GM12892 (cell line): ENCODE results near the gene ITFG1.
"Not testable (repeated sequence)": the region's sequence is repeated elsewhere in the genome, so short reads cannot be mapped to it uniquely, and the experiment has no call there.

Experiments
- DNase-seq: peaks from one replicate; pipeline ENCODE4 v3.0.0; 2011; ENCODE audit not compliant: insufficient read length
- FAIRE-seq: peaks from 2 replicates; lab custom pipeline; 2011; peaks lifted over from hg19 to GRCh38; lab: Jason Lieb, UNC
- POLR2A ChIP-seq: IDR thresholded peaks from 2 replicates; pipeline ENCODE4 v1.6.1; 2011; ENCODE audit warnings: low read depth, low read length, control low read depth
- POLR2AphosphoS5 ChIP-seq: IDR thresholded peaks from 2 replicates; pipeline ENCODE4 v1.6.1; 2011; ENCODE audit warnings: low read depth, low read length, control low read depth
- TAF1 ChIP-seq: IDR thresholded peaks from 2 replicates; pipeline ENCODE4 v1.6.1; 2011; ENCODE audit warnings: low read depth, mild to moderate bottlenecking, control low read depth, low read length, borderline replicate concordance

ITFG1 gene

DNA sequence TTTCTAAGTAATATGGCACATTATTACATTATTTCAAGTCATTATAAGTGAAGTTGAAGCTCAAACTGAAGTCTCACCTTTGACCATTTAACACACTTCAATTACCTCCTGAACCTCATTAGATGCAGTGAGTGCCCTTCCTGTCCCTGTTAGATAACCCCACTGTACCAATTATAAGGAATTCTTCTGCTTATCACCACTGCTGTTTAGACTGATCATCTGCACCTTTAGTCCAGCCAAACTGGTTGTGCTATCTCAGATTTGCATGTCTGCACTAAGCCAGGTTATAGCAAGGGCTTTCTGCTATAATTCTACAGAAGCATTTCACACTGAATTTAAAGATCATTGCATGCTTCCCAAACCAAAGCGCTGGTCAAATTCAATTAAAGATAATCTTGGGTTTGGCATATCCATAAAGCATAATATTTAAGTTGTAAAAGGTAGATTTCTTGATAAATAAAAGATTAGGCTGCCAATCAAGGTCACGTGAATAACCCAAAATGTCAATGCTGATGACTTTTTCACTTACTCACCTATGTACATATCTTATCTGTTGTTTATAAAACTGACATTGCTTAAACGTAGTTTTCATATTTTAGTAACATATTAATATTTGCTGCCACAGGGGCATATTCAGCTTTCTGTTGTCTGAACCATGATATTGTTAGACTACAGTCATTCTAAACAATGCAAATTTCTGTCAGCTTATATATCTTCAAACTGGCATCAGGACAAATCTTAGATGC, 11.9 kb downstream of the ITFG1 start:
- TF ChIP-seq POLR2AphosphoS5 (no peak), POLR2A (no peak), TAF1 (no peak)
- FAIRE-seq (no peak), DNase-seq (no peak)

DNA sequence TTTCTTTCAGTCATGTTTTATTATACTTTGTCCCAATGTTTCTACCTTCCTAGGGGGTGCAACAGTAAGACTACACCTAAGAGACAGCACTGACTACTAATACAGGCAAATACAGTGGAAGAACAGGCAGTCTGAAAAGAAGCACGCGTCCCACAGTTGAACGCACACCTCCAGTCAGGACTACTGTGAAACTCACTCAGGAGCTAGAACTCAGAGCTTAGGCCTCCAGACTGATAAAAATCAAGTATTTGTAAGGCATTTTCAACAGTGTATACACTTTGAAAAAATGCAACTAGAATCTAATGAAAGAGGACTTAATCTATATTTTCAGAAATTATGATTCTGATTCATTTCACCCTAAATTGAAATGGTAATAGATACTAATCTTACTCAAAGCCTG, 14.4 kb downstream of the ITFG1 start:
- DNase-seq, result no peak
- FAIRE-seq, result no peak

DNA sequence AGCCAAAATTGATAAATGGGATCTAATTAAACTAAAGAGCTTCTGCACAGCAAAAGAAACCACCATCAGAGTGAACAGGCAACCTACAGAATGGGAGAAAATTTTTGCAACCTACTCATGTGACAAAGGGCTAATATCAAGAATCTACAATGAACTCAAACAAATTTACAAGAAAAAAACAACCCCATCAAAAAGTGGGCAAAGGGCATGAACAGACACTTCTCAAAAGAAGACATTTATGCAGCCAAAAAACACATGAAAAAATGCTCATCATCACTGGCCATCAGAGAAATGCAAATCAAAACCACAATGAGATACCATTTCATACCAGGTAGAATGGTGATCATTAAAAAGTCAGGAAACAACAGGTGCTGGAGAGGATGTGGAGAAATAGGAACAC, 18.0 kb downstream of the ITFG1 start:
- FAIRE-seq, DNase-seq: not testable (repeated sequence)

More for the DNA sequence above, 14.4 kb downstream of the ITFG1 start:
- TF ChIP-seq TAF1 (no peak), POLR2A (no peak), POLR2AphosphoS5 (no peak)

DNA sequence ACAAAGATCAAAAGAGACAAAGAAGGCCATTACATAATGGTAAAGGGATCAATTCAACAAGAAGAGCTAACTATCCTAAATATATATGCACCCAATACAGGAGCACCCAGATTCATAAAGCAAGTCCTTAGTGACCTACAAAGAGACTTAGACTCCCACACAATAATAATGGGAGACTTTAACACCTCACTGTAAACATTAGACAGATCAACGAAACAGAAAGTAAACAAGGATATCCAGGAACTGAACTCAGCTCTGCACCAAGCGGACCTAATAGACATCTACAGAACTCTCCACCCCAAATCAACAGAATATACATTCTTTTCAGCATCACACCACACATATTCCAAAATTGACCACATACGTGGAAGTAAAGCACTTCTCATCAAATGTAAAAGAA, 20.8 kb downstream of the ITFG1 start:
- DNase-seq, FAIRE-seq: not testable (repeated sequence)

DNA sequence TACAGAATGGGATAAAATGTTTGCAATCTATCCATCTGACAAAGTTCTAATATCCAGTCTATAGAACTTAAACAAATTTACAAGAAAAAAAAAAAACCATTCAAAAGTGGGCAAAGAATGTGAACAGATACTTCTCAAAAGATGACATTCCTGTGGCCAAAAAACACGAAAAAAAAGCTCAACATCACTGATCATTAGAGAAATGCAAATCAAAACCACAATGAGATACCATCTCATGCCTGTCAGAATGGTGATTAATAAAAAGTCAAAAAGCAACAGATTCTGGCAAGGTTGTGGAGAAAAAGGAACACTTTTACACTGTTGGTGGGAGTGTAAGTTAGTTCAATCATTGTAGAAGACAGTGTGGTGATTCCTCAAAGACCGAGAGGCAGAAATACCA, 26.6 kb downstream of the ITFG1 start:
- DNase-seq, FAIRE-seq: not testable (repeated sequence)

DNA sequence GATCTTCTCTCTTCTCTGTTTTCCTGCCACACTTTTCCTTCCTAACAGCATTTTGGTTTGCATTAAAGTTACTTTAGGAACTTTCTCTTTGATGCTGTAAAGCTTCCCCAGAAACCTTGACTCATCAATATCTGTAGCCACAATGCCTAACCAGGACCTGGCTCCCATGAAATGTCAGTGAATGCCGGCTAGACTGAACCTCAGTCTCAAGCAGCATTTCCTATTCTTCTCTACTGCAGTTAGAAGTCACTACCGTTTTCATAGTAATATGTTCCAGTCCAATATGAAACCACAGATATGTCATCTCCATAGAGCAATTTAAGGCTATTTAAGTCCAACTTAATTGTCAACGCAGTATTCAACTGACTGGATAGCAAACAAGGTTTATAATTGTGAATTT, 28.9 kb downstream of the ITFG1 start:
- DNase-seq (no peak), FAIRE-seq (peak; percentile 17)
- TF ChIP-seq POLR2A (no peak), TAF1 (no peak), POLR2AphosphoS5 (no peak)

DNA sequence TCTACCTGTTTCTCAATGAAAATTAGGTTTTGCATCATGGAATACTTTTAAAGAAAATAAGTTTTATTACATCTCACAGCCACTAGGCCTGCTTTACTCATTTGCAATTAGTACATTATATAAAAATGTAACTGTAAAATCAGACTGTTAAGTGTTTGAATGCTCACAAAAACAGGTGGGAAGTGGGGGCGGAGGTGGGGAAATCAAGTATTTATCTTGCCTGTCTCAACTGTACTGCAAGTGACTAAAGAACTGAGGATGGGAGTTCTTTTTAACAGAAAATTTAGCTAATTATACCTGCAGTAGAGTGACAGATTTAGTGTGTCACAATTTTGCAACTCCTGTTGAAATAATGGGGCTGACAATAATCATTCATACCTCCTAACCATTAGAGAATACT, 34.1 kb downstream of the ITFG1 start:
- TF ChIP-seq POLR2A, result no peak
- no peak for TF ChIP-seq TAF1
- no peak for TF ChIP-seq POLR2AphosphoS5
- no peak for FAIRE-seq
- no peak for DNase-seq

DNA sequence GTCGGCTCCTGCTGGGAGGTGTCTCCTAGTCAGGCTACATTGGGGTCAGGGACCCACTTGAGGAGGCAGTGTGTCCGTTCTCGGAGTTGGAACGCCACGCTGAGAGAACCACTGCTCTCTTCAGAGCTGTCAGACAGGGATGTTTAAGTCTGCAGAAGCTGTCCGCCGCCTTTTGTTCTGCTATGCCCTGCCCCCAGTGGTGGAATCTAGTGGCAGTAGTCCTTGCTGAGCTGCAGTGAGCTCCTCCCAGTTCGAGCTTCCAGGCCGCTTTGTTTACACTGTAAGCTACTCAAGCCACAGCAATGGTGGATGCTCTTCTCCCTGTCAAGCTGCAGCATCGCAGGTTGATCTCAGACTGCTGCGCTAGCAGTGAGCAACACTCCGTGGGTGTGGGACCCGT, 36.0 kb downstream of the ITFG1 start:
- TF ChIP-seq TAF1, result no peak
- no peak for TF ChIP-seq POLR2A
- no peak for TF ChIP-seq POLR2AphosphoS5
- FAIRE-seq (no peak), DNase-seq (no peak)

DNA sequence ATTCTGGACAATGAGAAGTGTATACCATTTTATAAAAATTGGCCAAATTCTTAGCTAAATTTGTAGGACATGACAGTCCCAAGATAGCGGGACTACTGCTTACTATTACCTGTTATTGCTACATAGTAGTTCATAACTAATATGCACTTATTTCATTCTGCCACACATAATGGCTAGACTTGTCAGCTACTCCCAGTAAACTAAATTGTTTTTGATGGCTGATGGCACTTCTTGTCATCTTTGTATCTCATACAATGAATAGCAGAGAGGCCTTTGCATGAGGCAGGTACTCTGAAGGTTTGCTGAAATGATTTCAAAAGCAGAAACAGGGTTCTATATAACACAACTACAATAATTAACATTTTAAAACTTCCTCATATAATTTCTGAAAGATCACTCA, 44.0 kb downstream of the ITFG1 start:
- TF ChIP-seq POLR2AphosphoS5 (no peak), POLR2A (no peak), TAF1 (no peak)
- DNase-seq (no peak), FAIRE-seq (no peak)

DNA sequence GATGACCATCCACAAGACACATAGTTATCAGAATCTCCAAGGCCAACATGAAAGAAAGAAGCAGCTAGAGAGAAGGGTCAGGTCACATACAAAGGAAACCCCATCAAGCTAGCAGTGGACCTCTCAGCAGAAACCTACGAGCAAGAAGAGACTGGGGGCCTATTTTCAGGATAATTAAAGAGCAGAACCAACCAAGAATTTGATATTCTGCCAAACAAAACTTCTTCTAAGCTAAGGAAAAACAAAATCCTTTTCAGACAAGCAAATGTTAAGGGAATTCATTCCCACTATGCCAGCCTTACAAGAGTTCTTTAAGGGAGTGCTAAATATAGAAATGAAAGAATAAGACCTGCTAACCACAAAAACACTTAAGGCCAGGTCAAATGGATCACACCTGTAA, 47.8 kb downstream of the ITFG1 start:
- FAIRE-seq, result no peak
- no peak for DNase-seq
- TF ChIP-seq POLR2AphosphoS5 (no peak), POLR2A (no peak), TAF1 (no peak)

DNA sequence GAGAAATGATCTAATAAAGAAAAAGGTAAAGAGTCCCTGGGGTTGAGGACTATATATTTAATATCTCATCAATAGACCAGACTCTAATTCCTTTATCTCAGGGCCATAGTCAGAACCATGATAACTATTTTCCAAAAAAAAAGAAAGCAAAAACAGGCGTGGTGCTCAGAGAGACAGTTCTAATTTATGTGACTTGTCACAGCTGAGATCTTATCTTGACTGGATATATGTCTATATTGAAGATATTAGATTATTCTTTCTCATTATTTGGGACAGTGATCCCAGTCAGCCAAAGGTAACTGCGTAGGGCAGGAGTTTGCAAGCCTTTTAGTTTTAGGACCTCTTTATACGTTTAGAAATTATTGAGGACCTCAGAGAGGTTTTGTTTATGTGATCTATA, 52.4 kb downstream of the ITFG1 start:
- TF ChIP-seq POLR2A, result no peak
- TF ChIP-seq POLR2AphosphoS5, result no peak
- no peak for TF ChIP-seq TAF1
- no peak for DNase-seq
- no peak for FAIRE-seq

DNA sequence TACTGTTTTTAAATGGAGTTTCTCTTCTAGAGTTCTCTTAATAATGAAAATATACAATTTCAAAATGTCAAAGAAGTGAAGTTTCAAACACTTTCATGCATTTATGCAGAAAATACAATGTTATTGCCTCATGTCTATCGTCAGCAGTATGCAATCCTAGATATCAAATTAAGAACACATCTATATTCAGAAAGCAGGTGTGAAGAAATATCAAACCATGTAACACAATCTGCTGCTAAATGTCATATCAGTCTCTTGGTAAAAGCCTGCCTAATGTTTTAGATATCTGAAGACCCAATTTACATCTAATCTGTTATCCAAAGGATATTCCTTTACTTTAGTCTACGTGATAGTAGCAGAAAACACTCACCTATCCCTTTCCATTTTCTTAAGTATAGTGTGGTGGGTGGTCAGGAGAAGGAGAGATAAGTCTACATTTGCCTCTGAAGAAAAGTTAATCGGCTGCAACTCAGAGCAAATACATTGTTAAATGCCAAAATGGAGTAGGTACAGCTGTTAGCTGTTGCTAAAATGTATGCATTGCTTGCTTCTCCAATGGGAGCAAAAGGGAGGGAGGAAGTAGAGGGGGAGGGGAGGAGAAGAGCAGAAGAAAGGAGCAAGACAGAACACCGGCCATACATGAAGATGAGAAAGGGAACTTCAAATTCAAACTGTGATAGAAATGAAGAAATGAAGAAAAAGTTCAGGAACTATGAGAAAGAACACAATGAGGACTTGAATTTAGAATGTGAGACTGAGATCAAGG, 64.9 kb downstream of the ITFG1 start:
- TF ChIP-seq POLR2A, result no peak
- TF ChIP-seq TAF1, result no peak
- no peak for TF ChIP-seq POLR2AphosphoS5
- FAIRE-seq (no peak), DNase-seq (no peak)

DNA sequence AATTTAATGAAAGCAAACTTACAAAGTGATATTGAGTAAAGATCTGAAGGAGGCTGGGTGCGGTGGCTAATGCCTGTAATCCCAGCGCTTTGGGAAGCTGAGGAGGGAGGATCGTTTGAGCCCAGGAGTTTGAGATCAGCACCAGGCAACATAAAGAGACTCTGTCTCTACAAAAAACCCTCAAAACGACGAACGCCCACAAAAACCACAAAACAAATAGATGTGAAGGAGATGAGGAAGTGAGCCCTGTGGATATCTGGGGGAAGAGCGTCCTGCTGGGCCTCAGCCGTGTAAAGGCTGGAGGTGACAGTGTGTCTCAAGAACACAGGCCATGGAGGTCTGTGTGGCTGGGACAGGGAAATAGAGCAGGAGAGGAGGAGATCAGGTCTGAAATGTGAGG, 68.8 kb downstream of the ITFG1 start:
- peak; percentile 91 for FAIRE-seq
- no peak for DNase-seq
- TF ChIP-seq POLR2AphosphoS5 (no peak), POLR2A (no peak), TAF1 (no peak)
